Measurements from ENCODE around the gene EIF2B5.

EIF2B5 gene

DNA sequence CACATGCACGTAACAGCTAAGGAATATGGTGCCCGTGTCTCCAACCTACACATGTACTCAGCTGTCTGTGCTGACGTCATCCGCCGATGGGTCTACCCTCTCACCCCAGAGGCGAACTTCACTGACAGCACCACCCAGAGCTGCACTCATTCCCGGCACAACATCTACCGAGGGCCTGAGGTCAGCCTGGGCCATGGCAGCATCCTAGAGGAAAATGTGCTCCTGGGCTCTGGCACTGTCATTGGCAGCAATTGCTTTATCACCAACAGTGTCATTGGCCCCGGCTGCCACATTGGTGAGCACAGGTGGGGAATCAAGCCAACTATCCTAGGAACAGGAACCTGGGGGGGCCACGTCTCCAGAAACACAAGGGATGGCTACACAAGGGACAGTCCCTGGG, 5.3 kb downstream of the EIF2B5 start:
- H4K20me1 ChIP-seq (ENCODE audit: insufficient read depth, low read length), result peaks cover 28% of the 10 kb centered on the region

DNA sequence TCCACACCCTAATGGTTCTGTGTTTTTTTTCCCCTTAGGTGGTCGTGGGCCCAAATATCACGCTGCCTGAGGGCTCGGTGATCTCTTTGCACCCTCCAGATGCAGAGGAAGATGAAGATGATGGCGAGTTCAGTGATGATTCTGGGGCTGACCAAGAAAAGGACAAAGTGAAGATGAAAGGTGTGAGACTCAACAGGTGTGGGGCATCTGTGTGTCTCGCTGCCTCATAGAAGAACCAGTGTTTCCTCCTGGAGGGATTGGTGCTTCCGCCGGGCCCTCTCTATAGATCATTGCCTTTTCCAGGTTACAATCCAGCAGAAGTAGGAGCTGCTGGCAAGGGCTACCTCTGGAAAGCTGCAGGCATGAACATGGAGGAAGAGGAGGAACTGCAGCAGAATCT, 7.0 kb downstream of the EIF2B5 start:
- Histone ChIP-seq H3K27ac (ENCODE audit: low read length) (no peak overlapping the region), H3K36me3 (ENCODE audit: insufficient read depth, low read length) (peaks cover 76% of the 10 kb centered on the region), H3K4me1 (ENCODE audit: insufficient read depth, low read length) (peaks cover 9% of the 10 kb centered on the region), H3K79me2 (ENCODE audit: insufficient read depth, low read length) (peaks cover 24% of the 10 kb centered on the region), H3K27me3 (ENCODE audit: insufficient read depth, low read length, poor library complexity) (no peaks in the 10 kb centered on the region), H3K9ac (ENCODE audit: low read depth, low read length) (no peak overlapping the region), H3K4me3 (ENCODE audit: low read depth in 1 of 2, low read length in 2 of 2) (no peak overlapping the region), H3K9me3 (ENCODE audit: insufficient read depth, low read length, severe bottlenecking) (no peaks in the 10 kb centered on the region), H2AFZ (ENCODE audit: low read depth, low read length) (no peak overlapping the region), H3K4me2 (ENCODE audit: insufficient read depth, low read length) (no peak overlapping the region), H4K20me1 (ENCODE audit: insufficient read depth, low read length) (peaks cover 22% of the 10 kb centered on the region)
- no peak for DNase-seq
- TF ChIP-seq EZH2 (IDR thresholded peaks at IDR 0.05; ENCODE audit: borderline replicate concordance, low read depth, low read length, severe bottlenecking), result no peak
- TF ChIP-seq, protein P1, sequence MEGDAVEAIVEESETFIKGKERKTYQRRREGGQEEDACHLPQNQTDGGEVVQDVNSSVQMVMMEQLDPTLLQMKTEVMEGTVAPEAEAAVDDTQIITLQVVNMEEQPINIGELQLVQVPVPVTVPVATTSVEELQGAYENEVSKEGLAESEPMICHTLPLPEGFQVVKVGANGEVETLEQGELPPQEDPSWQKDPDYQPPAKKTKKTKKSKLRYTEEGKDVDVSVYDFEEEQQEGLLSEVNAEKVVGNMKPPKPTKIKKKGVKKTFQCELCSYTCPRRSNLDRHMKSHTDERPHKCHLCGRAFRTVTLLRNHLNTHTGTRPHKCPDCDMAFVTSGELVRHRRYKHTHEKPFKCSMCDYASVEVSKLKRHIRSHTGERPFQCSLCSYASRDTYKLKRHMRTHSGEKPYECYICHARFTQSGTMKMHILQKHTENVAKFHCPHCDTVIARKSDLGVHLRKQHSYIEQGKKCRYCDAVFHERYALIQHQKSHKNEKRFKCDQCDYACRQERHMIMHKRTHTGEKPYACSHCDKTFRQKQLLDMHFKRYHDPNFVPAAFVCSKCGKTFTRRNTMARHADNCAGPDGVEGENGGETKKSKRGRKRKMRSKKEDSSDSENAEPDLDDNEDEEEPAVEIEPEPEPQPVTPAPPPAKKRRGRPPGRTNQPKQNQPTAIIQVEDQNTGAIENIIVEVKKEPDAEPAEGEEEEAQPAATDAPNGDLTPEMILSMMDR (IDR thresholded peaks at IDR 0.05; ENCODE audit: borderline replicate concordance, extremely low read depth, low read length, poor library complexity, severe bottlenecking), result no peak
- no peak for ATAC-seq (ENCODE audit: insufficient read depth, low read depth)

More for the DNA sequence above, 5.3 kb downstream of the EIF2B5 start:
- DNase-seq (no peak), ATAC-seq (ENCODE audit: insufficient read depth, low read depth) (no peak)
- no peak overlapping the region for H3K9ac ChIP-seq (ENCODE audit: low read depth, low read length)
- peaks cover 23% of the 10 kb centered on the region for H3K4me1 ChIP-seq (ENCODE audit: insufficient read depth, low read length)
- no peak overlapping the region for H3K4me2 ChIP-seq (ENCODE audit: insufficient read depth, low read length)
- peaks cover 78% of the 10 kb centered on the region for H3K36me3 ChIP-seq (ENCODE audit: insufficient read depth, low read length)
- H2AFZ ChIP-seq (ENCODE audit: low read depth, low read length), result no peak overlapping the region
- TF ChIP-seq, protein P1 (IDR thresholded peaks at IDR 0.05; ENCODE audit: borderline replicate concordance, extremely low read depth, low read length, poor library complexity, severe bottlenecking), result no peak
- H3K27ac ChIP-seq (ENCODE audit: low read length), result no peak overlapping the region
- peaks cover 42% of the 10 kb centered on the region for H3K79me2 ChIP-seq (ENCODE audit: insufficient read depth, low read length)
- no peak overlapping the region for H3K4me3 ChIP-seq (ENCODE audit: low read depth in 1 of 2, low read length in 2 of 2)
- H3K27me3 ChIP-seq (ENCODE audit: insufficient read depth, low read length, poor library complexity), result no peaks in the 10 kb centered on the region
- no peaks in the 10 kb centered on the region for H3K9me3 ChIP-seq (ENCODE audit: insufficient read depth, low read length, severe bottlenecking)

DNA sequence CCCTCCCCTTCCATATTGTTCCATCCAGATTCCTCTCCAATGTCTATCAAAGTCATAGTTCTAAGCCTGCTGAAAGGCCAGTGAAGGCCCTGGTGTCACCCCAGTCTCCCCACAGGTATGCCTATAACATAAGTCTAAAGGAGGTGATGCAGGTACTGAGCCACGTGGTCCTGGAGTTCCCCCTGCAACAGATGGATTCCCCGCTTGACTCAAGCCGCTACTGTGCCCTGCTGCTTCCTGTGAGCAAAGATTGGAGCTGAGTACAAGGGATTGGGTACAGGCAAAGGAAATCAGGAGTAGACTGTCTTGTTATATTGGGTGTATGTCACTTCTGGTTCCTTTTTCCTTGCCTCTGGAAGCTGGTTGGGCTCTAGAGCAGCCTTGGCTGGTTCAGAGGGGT, 8.2 kb downstream of the EIF2B5 start:
- no peak for DNase-seq
- no peaks in the 10 kb centered on the region for H3K9me3 ChIP-seq (ENCODE audit: insufficient read depth, low read length, severe bottlenecking)
- ATAC-seq (ENCODE audit: insufficient read depth, low read depth), result no peak
- peaks cover 13% of the 10 kb centered on the region for H3K79me2 ChIP-seq (ENCODE audit: insufficient read depth, low read length)
- TF ChIP-seq, protein P1 (IDR thresholded peaks at IDR 0.05; ENCODE audit: borderline replicate concordance, extremely low read depth, low read length, poor library complexity, severe bottlenecking), result no peak
- TF ChIP-seq EZH2 (IDR thresholded peaks at IDR 0.05; ENCODE audit: borderline replicate concordance, low read depth, low read length, severe bottlenecking), result no peak
- no peak overlapping the region for H3K4me2 ChIP-seq (ENCODE audit: insufficient read depth, low read length)
- no peaks in the 10 kb centered on the region for H3K4me1 ChIP-seq (ENCODE audit: insufficient read depth, low read length)
- H3K9ac ChIP-seq (ENCODE audit: low read depth, low read length), result no peak overlapping the region
- H2AFZ ChIP-seq (ENCODE audit: low read depth, low read length), result no peak overlapping the region
- H3K36me3 ChIP-seq (ENCODE audit: insufficient read depth, low read length), result peaks cover 67% of the 10 kb centered on the region
- peaks cover 14% of the 10 kb centered on the region for H4K20me1 ChIP-seq (ENCODE audit: insufficient read depth, low read length)
- no peak overlapping the region for H3K27ac ChIP-seq (ENCODE audit: low read length)
- no peaks in the 10 kb centered on the region for H3K27me3 ChIP-seq (ENCODE audit: insufficient read depth, low read length, poor library complexity)
- H3K4me3 ChIP-seq (ENCODE audit: low read depth in 1 of 2, low read length in 2 of 2), result no peak overlapping the region

DNA sequence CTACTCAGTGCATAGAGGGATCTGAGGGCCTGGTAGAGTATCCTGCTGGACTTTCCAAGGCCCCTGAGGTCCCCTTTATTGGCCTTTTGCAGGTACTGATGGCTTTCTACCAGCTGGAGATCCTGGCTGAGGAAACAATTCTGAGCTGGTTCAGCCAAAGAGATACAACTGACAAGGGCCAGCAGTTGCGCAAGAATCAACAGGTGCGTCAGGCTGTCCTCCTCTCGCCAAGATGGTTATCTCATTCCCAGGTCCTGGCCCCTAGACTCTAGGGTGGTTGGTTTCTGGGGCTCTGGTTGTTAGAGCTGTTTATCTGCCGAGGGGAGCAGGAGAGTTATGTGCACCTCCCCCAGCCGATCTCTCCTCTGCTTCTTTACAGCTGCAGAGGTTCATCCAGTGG, 9.3 kb downstream of the EIF2B5 start:
- no peak for ATAC-seq (ENCODE audit: insufficient read depth, low read depth)
- TF ChIP-seq EZH2 (IDR thresholded peaks at IDR 0.05; ENCODE audit: borderline replicate concordance, low read depth, low read length, severe bottlenecking), result no peak
- TF ChIP-seq, protein P1 (IDR thresholded peaks at IDR 0.05; ENCODE audit: borderline replicate concordance, extremely low read depth, low read length, poor library complexity, severe bottlenecking), result no peak
- no peak overlapping the region for H3K4me3 ChIP-seq (ENCODE audit: low read depth in 1 of 2, low read length in 2 of 2)
- H3K4me1 ChIP-seq (ENCODE audit: insufficient read depth, low read length), result no peaks in the 10 kb centered on the region
- H3K9me3 ChIP-seq (ENCODE audit: insufficient read depth, low read length, severe bottlenecking), result no peaks in the 10 kb centered on the region
- no peak overlapping the region for H3K27ac ChIP-seq (ENCODE audit: low read length)
- no peak overlapping the region for H3K4me2 ChIP-seq (ENCODE audit: insufficient read depth, low read length)
- H2AFZ ChIP-seq (ENCODE audit: low read depth, low read length), result no peak overlapping the region
- H3K79me2 ChIP-seq (ENCODE audit: insufficient read depth, low read length), result peaks cover 7% of the 10 kb centered on the region
- no peaks in the 10 kb centered on the region for H3K27me3 ChIP-seq (ENCODE audit: insufficient read depth, low read length, poor library complexity)
- H3K9ac ChIP-seq (ENCODE audit: low read depth, low read length), result no peak overlapping the region
- H3K36me3 ChIP-seq (ENCODE audit: insufficient read depth, low read length), result peaks cover 62% of the 10 kb centered on the region
- peaks cover 14% of the 10 kb centered on the region for H4K20me1 ChIP-seq (ENCODE audit: insufficient read depth, low read length)
- DNase-seq, result no peak

Data from DND-41 (cell line).